ENCODE measurements around the gene KRT78. TPM values are rescaled to one million over a fixed set of nuclear protein-coding genes. Genes with fewer than 3 reads are reported as not detected.

The KRT78 gene
- total RNA-seq, 1 experiment from 2014 or later: not detected

GRCh38 chr12:52828591-52829021, 20.2 kb downstream of the KRT78 start:
- Mint-ChIP-seq H3K4me1 (peaks cover 7% of the 10 kb centered on the region), H3K27me3 (ENCODE audit: low read depth) (no peaks in the 10 kb centered on the region; the same call in 1 of the 2 replicates), H3K4me3 (no peak overlapping the region), H3K27ac (no peak overlapping the region), H3K36me3 (no peaks in the 10 kb centered on the region), H3K9me3 (peaks cover 6% of the 10 kb centered on the region)
- POLR2A ChIA-PET: no interaction called here
- CTCF ChIA-PET: interaction anchor here (0.9 to 1.1 kb wide), 4 partner anchors 37 to 152 kb away, joined by 3 to 4 read pairs (median 3); no protein-coding TSS in a partner anchor
- TF ChIP-seq ELF4 (CRISPR knock-in tag; IDR thresholded peaks at IDR 0.05; ENCODE audit: low read depth): no peak
- TF ChIP-seq ZNF671 (CRISPR knock-in tag; IDR thresholded peaks at IDR 0.05): no peak
- TF ChIP-seq ZNF281 (CRISPR knock-in tag; IDR thresholded peaks at IDR 0.05): no peak
- TF ChIP-seq CREM (CRISPR knock-in tag; IDR thresholded peaks at IDR 0.05): no peak
- no peak for TF ChIP-seq FOXJ3 (CRISPR knock-in tag; IDR thresholded peaks at IDR 0.05; ENCODE audit: borderline replicate concordance)
- TF ChIP-seq PREB (CRISPR knock-in tag; IDR thresholded peaks at IDR 0.05; ENCODE audit: borderline replicate concordance): no peak
- TF ChIP-seq IRF1 (CRISPR knock-in tag; IDR thresholded peaks at IDR 0.05): no peak
- TF ChIP-seq USF2 (CRISPR knock-in tag; IDR thresholded peaks at IDR 0.05): no peak
- no peak for TF ChIP-seq STAT6 (CRISPR knock-in tag; conservative IDR thresholded peaks at IDR 0.05; ENCODE audit: low read depth)
- TF ChIP-seq E2F5 (CRISPR knock-in tag; IDR thresholded peaks at IDR 0.05): no peak
- no peak for TF ChIP-seq NR1H2 (CRISPR knock-in tag; IDR thresholded peaks at IDR 0.05)
- TF ChIP-seq USF1 (CRISPR knock-in tag; IDR thresholded peaks at IDR 0.05): no peak
- no peak for TF ChIP-seq ZNF121 (CRISPR knock-in tag; IDR thresholded peaks at IDR 0.05)
- ATAC-seq (no peak), DNase-seq (ENCODE audit: low spot score) (no peak)

- POLR2A ChIA-PET: no interaction called here
- Mint-ChIP-seq H3K27me3 (ENCODE audit: low read depth) (no peaks in the 10 kb centered on the region; the same call in 1 of the 2 replicates), H3K9me3 (peaks cover 6% of the 10 kb centered on the region), H3K27ac (no peak overlapping the region), H3K4me3 (no peak overlapping the region), H3K36me3 (no peaks in the 10 kb centered on the region), H3K4me1 (peaks cover 7% of the 10 kb centered on the region)
- ATAC-seq (no peak), DNase-seq (ENCODE audit: low spot score) (no peak)
- CTCF ChIA-PET: interaction anchor here (0.9 to 1.1 kb wide), 4 partner anchors 37 to 153 kb away, joined by 3 to 4 read pairs (median 3); no protein-coding TSS in a partner anchor
- TF ChIP-seq MXD4 (CRISPR knock-in tag; IDR thresholded peaks at IDR 0.05; ENCODE audit: borderline replicate concordance) (no peak), HMGXB4 (CRISPR knock-in tag; IDR thresholded peaks at IDR 0.05) (no peak), ZNF121 (CRISPR knock-in tag; IDR thresholded peaks at IDR 0.05) (no peak), ZNF281 (CRISPR knock-in tag; IDR thresholded peaks at IDR 0.05) (no peak), ZNF317 (CRISPR knock-in tag; IDR thresholded peaks at IDR 0.05; ENCODE audit: borderline replicate concordance, low read depth) (no peak), ZNF416 (CRISPR knock-in tag; IDR thresholded peaks at IDR 0.05) (no peak)
Measured at GRCh38 chr12:52828156-52828555, 20.6 kb downstream of the KRT78 start.

All from WTC11 (cell line).